ENCODE data around the gene HEATR9. TPM values are rescaled to one million over a fixed set of nuclear protein-coding genes. Genes with fewer than 3 reads are reported as not detected.
A peak's percentile ranks its signal among the peaks of the same experiment; 100 is the strongest.

The HEATR9 gene
- total and polyA plus RNA-seq, 2 of the 13 experiments (the other 11 are each of a cell fraction or from before 2014, with no cell fraction given): not detected

DNA sequence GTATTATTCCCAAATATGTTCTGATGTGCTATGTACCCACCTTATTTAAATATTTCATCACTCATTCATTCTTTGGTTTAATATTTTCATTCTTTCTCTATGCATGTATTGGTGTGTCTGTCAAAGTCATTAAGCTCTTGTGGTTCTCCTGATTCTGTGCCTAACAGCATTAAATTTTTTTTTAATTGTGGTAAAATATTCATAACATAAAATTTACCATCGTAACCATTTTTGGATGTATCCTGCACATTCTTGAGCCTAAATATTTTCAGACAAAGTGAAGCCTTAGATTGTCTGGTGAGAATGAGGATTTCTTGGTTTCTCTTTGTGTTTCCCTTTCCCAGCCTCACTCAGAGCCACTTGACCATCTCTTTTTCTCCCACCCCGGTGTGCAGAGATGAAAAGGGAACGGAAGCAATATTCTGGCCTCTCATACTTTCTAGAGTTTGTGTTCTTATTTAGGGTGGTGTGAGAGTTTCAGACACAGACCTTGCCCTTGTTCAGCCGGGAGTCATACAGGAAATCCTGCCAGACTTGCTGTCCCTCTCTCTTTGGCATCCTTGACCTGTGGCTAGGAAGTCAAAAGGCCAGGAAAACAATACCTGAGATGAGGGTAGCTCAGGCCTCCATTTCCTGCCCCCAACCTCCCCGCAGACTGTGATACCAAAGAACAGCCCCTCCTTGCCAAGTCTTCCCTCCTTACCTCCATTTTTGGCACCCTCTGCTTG is 6.5 kb upstream of the HEATR9 start (continued):
- TF ChIP-seq DPF2 (CRISPR knock-in tag; IDR thresholded peaks at IDR 0.05; ENCODE audit: borderline replicate concordance, low read depth) (no peak), NFATC3 (CRISPR knock-in tag; IDR thresholded peaks at IDR 0.05) (no peak), RXRA (CRISPR knock-in tag; IDR thresholded peaks at IDR 0.05) (no peak), MED13 (CRISPR knock-in tag; IDR thresholded peaks at IDR 0.05) (no peak), SOX5 (CRISPR knock-in tag; IDR thresholded peaks at IDR 0.05; ENCODE audit: borderline replicate concordance) (peak; percentile 70), GATAD2A (CRISPR knock-in tag; IDR thresholded peaks at IDR 0.05) (0 out of 2 replicates have a peak, but pooled peaks have one; percentile 20), AGO1 (IDR thresholded peaks at IDR 0.05; ENCODE audit: low read depth, low read length, poor library complexity, severe bottlenecking) (no peak), ZNF101 (CRISPR knock-in tag; IDR thresholded peaks at IDR 0.05; ENCODE audit: borderline replicate concordance, low read depth) (no peak)
- TF ChIP-seq, protein P1, sequence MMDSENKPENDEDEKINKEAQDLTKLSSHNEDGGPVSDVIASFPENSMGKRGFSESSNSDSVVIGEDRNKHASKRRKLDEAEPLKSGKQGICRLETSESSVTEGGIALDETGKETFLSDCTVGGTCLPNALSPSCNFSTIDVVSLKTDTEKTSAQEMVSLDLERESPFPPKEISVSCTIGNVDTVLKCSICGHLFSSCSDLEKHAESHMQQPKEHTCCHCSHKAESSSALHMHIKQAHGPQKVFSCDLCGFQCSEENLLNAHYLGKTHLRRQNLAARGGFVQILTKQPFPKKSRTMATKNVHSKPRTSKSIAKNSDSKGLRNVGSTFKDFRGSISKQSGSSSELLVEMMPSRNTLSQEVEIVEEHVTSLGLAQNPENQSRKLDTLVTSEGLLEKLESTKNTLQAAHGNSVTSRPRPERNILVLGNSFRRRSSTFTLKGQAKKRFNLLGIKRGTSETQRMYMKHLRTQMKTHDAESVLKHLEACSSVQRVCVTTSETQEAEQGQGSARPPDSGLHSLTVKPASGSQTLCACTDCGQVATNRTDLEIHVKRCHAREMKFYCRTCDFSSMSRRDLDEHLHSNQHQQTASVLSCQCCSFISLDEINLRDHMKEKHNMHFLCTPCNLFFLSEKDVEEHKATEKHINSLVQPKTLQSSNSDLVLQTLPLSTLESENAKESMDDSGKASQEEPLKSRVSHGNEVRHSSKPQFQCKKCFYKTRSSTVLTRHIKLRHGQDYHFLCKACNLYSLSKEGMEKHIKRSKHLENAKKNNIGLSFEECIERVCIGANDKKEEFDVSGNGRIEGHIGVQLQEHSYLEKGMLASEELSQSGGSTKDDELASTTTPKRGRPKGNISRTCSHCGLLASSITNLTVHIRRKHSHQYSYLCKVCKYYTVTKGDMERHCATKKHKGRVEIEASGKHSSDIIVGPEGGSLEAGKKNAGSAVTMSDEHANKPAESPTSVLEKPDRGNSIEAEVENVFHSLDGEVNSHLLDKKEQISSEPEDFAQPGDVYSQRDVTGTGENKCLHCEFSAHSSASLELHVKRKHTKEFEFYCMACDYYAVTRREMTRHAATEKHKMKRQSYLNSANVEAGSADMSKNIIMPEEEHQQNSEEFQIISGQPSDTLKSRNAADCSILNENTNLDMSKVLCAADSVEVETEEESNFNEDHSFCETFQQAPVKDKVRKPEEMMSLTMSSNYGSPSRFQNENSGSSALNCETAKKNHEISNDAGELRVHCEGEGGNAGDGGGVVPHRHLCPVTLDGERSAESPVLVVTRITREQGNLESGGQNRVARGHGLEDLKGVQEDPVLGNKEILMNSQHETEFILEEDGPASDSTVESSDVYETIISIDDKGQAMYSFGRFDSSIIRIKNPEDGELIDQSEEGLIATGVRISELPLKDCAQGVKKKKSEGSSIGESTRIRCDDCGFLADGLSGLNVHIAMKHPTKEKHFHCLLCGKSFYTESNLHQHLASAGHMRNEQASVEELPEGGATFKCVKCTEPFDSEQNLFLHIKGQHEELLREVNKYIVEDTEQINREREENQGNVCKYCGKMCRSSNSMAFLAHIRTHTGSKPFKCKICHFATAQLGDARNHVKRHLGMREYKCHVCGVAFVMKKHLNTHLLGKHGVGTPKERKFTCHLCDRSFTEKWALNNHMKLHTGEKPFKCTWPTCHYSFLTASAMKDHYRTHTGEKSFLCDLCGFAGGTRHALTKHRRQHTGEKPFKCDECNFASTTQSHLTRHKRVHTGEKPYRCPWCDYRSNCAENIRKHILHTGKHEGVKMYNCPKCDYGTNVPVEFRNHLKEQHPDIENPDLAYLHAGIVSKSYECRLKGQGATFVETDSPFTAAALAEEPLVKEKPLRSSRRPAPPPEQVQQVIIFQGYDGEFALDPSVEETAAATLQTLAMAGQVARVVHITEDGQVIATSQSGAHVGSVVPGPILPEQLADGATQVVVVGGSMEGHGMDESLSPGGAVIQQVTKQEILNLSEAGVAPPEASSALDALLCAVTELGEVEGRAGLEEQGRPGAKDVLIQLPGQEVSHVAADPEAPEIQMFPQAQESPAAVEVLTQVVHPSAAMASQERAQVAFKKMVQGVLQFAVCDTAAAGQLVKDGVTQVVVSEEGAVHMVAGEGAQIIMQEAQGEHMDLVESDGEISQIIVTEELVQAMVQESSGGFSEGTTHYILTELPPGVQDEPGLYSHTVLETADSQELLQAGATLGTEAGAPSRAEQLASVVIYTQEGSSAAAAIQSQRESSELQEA (CRISPR knock-in tag; IDR thresholded peaks at IDR 0.05; ENCODE audit: not compliant biosample characterization): no peak
- TF ChIP-seq, protein P2, sequence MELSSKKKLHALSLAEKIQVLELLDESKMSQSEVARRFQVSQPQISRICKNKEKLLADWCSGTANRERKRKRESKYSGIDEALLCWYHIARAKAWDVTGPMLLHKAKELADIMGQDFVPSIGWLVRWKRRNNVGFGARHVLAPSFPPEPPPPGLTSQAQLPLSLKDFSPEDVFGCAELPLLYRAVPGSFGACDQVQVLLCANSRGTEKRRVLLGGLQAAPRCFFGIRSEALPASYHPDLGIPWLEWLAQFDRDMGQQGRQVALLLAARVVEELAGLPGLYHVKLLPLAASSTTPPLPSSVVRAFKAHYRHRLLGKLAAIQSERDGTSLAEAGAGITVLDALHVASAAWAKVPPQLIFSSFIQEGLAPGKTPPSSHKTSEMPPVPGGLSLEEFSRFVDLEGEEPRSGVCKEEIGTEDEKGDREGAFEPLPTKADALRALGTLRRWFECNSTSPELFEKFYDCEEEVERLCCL (CRISPR knock-in tag; IDR thresholded peaks at IDR 0.05; ENCODE audit: borderline replicate concordance): no peak
- TF ChIP-seq, protein P3, sequence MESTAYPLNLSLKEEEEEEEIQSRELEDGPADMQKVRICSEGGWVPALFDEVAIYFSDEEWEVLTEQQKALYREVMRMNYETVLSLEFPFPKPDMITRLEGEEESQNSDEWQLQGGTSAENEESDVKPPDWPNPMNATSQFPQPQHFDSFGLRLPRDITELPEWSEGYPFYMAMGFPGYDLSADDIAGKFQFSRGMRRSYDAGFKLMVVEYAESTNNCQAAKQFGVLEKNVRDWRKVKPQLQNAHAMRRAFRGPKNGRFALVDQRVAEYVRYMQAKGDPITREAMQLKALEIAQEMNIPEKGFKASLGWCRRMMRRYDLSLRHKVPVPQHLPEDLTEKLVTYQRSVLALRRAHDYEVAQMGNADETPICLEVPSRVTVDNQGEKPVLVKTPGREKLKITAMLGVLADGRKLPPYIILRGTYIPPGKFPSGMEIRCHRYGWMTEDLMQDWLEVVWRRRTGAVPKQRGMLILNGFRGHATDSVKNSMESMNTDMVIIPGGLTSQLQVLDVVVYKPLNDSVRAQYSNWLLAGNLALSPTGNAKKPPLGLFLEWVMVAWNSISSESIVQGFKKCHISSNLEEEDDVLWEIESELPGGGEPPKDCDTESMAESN (CRISPR knock-in tag; conservative IDR thresholded peaks at IDR 0.05): no peak
- TF ChIP-seq, protein P4, sequence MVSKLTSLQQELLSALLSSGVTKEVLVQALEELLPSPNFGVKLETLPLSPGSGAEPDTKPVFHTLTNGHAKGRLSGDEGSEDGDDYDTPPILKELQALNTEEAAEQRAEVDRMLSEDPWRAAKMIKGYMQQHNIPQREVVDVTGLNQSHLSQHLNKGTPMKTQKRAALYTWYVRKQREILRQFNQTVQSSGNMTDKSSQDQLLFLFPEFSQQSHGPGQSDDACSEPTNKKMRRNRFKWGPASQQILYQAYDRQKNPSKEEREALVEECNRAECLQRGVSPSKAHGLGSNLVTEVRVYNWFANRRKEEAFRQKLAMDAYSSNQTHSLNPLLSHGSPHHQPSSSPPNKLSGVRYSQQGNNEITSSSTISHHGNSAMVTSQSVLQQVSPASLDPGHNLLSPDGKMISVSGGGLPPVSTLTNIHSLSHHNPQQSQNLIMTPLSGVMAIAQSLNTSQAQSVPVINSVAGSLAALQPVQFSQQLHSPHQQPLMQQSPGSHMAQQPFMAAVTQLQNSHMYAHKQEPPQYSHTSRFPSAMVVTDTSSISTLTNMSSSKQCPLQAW (CRISPR knock-in tag; IDR thresholded peaks at IDR 0.05): 0 out of 2 replicates have a peak, but pooled peaks have one; percentile 28
- TF ChIP-seq, protein P5, sequence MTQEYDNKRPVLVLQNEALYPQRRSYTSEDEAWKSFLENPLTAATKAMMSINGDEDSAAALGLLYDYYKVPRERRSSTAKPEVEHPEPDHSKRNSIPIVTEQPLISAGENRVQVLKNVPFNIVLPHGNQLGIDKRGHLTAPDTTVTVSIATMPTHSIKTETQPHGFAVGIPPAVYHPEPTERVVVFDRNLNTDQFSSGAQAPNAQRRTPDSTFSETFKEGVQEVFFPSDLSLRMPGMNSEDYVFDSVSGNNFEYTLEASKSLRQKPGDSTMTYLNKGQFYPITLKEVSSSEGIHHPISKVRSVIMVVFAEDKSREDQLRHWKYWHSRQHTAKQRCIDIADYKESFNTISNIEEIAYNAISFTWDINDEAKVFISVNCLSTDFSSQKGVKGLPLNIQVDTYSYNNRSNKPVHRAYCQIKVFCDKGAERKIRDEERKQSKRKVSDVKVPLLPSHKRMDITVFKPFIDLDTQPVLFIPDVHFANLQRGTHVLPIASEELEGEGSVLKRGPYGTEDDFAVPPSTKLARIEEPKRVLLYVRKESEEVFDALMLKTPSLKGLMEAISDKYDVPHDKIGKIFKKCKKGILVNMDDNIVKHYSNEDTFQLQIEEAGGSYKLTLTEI (CRISPR knock-in tag; conservative IDR thresholded peaks at IDR 0.05): no peak

Data from HepG2 (cell line).